Vagina (tissue), 2 donors: Measurements from ENCODE around the gene PIGP.

Experiments used
- POLR2AphosphoS5 ChIP-seq, 2 donors: sonication (generic); formaldehyde crosslinking; IDR thresholded peaks; one replicate each; pipeline ENCODE4 v1.9.0; 2017; ENCODE audit warnings: antibody characterized with exemption in 2 of 2, mild to moderate bottlenecking in 2 of 2, low read depth in 1 of 2; ENCODE audit not compliant: insufficient read depth in 1 of 2
- TF ChIP-seq, protein P1 (sequence below), 3 experiments: fragments of 450-650 bp in 2 of 3; fragments of 200-600 bp in 1 of 3; sonication (generic) in 1 of 3; IDR thresholded peaks; one replicate each; pipeline ENCODE4 v1.5.1; 2017 to 2019; ENCODE audit warnings: antibody characterized with exemption in 3 of 3, mild to moderate bottlenecking in 2 of 3, moderate library complexity in 2 of 3

DNA sequence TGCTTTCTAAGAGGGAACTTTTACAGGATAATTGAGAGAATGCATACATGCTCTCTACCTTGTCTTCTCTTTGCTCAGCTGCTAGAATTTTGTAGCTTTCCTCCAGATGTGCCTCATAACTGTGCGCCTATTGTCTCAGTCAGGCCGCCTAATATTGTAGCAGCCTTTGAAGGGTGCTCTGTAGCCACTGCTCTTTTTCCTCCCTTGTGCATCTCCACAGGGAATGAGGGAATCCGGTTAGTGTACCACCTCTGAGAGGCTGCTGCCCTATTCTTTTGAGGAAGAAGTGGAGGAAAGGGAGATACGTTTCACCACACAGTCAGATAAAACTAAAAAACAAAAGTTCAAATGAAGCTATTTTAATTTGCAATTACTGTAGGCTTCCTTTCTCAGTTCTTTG, 22.9 kb upstream of the PIGP start:
- no peak for TF ChIP-seq POLR2AphosphoS5 (IDR thresholded peaks at IDR 0.05; ENCODE audit: insufficient read depth in 1 of 2, low read depth in 1 of 2)
- TF ChIP-seq, protein P1, sequence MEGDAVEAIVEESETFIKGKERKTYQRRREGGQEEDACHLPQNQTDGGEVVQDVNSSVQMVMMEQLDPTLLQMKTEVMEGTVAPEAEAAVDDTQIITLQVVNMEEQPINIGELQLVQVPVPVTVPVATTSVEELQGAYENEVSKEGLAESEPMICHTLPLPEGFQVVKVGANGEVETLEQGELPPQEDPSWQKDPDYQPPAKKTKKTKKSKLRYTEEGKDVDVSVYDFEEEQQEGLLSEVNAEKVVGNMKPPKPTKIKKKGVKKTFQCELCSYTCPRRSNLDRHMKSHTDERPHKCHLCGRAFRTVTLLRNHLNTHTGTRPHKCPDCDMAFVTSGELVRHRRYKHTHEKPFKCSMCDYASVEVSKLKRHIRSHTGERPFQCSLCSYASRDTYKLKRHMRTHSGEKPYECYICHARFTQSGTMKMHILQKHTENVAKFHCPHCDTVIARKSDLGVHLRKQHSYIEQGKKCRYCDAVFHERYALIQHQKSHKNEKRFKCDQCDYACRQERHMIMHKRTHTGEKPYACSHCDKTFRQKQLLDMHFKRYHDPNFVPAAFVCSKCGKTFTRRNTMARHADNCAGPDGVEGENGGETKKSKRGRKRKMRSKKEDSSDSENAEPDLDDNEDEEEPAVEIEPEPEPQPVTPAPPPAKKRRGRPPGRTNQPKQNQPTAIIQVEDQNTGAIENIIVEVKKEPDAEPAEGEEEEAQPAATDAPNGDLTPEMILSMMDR (IDR thresholded peaks at IDR 0.05): no peak
